H1 (cell line): ENCODE results near the gene ISG15. TPM values are rescaled to one million over a fixed set of nuclear protein-coding genes. Genes with fewer than 3 reads are reported as not detected.

Experiments used
- CTCF ChIA-PET: fragments of 300-600 bp; sonication (Branson Sonifier 250); formaldehyde crosslinking; loops from one replicate; lab custom pipeline; 2021; ENCODE audit not compliant: partially characterized antibody; lab: Charles Lee
- POLR2A ChIA-PET: fragments of 300-600 bp; sonication (Branson Sonifier 250); formaldehyde crosslinking; loops from one replicate; lab custom pipeline; 2021; ENCODE audit warnings: inconsistent platforms; ENCODE audit not compliant: partially characterized antibody; lab: Charles Lee
- DNase-seq, 2 experiments: peaks; one replicate each; pipeline versions ENCODE4 v3.0.0 to v3.0.0-alpha.2; 2010 to 2022; ENCODE audit warnings: low spot score in 2 of 2, low read depth in 1 of 2, mixed read lengths in 1 of 2
- FAIRE-seq: peaks from 2 replicates; lab custom pipeline; 2011; peaks lifted over from hg19 to GRCh38; lab: Jason Lieb, UNC
- H2AFZ ChIP-seq: 2 replicates; pipeline ENCODE4 v1.8.1; 2012; ENCODE audit warnings: low read length, inconsistent platforms
- H2AK5ac ChIP-seq: 2 replicates; pipeline ENCODE4 v1.6.1; 2013; ENCODE audit warnings: low read depth, low read length
- H2BK120ac ChIP-seq: replicated peaks from 2 replicates; pipeline ENCODE3; 2013; ENCODE audit warnings: low read depth, low read length, inconsistent platforms
- H2BK12ac ChIP-seq: 2 replicates; pipeline ENCODE4 v1.6.1; 2013; ENCODE audit warnings: low read depth, low read length
- H2BK15ac ChIP-seq: 2 replicates; pipeline ENCODE4 v1.6.1; 2013; ENCODE audit warnings: low read length
- H2BK20ac ChIP-seq: 2 replicates; pipeline ENCODE4 v1.6.1; 2013; ENCODE audit warnings: low read length
- H2BK5ac ChIP-seq: 2 replicates; pipeline ENCODE4 v1.6.1; 2013; ENCODE audit warnings: low read depth, low read length
- H3K14ac ChIP-seq: 2 replicates; pipeline ENCODE4 v1.6.1; 2013; ENCODE audit warnings: inconsistent platforms; ENCODE audit not compliant: insufficient read length
- H3K18ac ChIP-seq: 2 replicates; pipeline ENCODE4 v1.6.1; 2013; ENCODE audit warnings: low read length; ENCODE audit errors: extremely low read depth
- H3K23ac ChIP-seq: 2 replicates; pipeline ENCODE4 v1.6.1; 2013; ENCODE audit warnings: inconsistent platforms; ENCODE audit not compliant: insufficient read length
- H3K23me2 ChIP-seq: 2 replicates; pipeline ENCODE4 v1.6.1; 2013; ENCODE audit warnings: low read depth, low read length
- H3K27ac ChIP-seq: 2 replicates; pipeline ENCODE4 v1.6.1; 2011; ENCODE audit warnings: low read depth, low read length, inconsistent platforms
- H3K27me3 ChIP-seq, 4 experiments: replicated peaks in 1 of 4; 1 replicate in 1 of 4; 2 replicates in 3 of 4; pipeline versions ENCODE4 v1.6.1 to v1.8.1; 2011 to 2013; ENCODE audit warnings: low read length in 3 of 4, mild to moderate bottlenecking in 3 of 4, inconsistent platforms in 2 of 4, mixed read lengths in 2 of 4, moderate library complexity in 1 of 4; ENCODE audit not compliant: control insufficient read depth in 3 of 4, insufficient read depth in 3 of 4; ENCODE audit errors: extremely low read depth in 1 of 4
- H3K36me3 ChIP-seq, 4 experiments: 2 replicates each; pipeline versions ENCODE4 v1.6.1 to v1.8.1; 2011 to 2013; ENCODE audit warnings: mild to moderate bottlenecking in 4 of 4, low read length in 3 of 4, moderate library complexity in 2 of 4, control low read depth in 1 of 4, inconsistent platforms in 1 of 4; ENCODE audit not compliant: insufficient read depth in 4 of 4, control insufficient read depth in 2 of 4
- H3K4ac ChIP-seq: replicated peaks from 2 replicates; pipeline ENCODE3; 2013; ENCODE audit warnings: low read length, low read depth, mixed read lengths, inconsistent platforms; ENCODE audit not compliant: insufficient read length
- H3K4me1 ChIP-seq, 4 experiments: replicated peaks in 1 of 4; 1 replicate in 1 of 4; 2 replicates in 3 of 4; pipeline versions ENCODE4 v1.6.1 to v1.8.1; 2011 to 2013; ENCODE audit warnings: low read length in 3 of 4, inconsistent platforms in 2 of 4, mixed read lengths in 1 of 4; ENCODE audit not compliant: insufficient read depth in 4 of 4, control insufficient read depth in 3 of 4
- H3K4me2 ChIP-seq, 2 experiments: 2 replicates each; pipeline versions ENCODE4 v1.6.1 to v1.8.1; 2011 to 2013; ENCODE audit warnings: low read depth in 2 of 2, low read length in 2 of 2, control low read depth in 1 of 2, inconsistent platforms in 1 of 2, mild to moderate bottlenecking in 1 of 2; ENCODE audit not compliant: insufficient read depth in 1 of 2
- H3K4me3 ChIP-seq, 4 experiments: fragments of 200-600, 300-600 bp in 1 of 4; sonication (generic), shearing (Covaris generic), sonication (Bioruptor Twin) in 1 of 4; 2 replicates each; pipeline versions ENCODE4 v1.5.1 to v1.8.1; 2011 to 2016; ENCODE audit warnings: low read length in 4 of 4, low read depth in 3 of 4, control low read depth in 2 of 4, inconsistent platforms in 2 of 4, mild to moderate bottlenecking in 2 of 4, mixed read lengths in 1 of 4, moderate library complexity in 1 of 4; ENCODE audit not compliant: insufficient read depth in 2 of 4; ENCODE audit errors: extremely low read depth in 1 of 4
- H3K56ac ChIP-seq: replicated peaks from 2 replicates; pipeline ENCODE3; 2013; ENCODE audit warnings: low read depth, mild to moderate bottlenecking, mixed read lengths, low read length, inconsistent platforms; ENCODE audit not compliant: insufficient read length
- H3K79me1 ChIP-seq: 2 replicates; pipeline ENCODE4 v1.6.1; 2013; ENCODE audit warnings: low read depth, low read length, control low read depth
- H3K79me2 ChIP-seq, 2 experiments: 2 replicates each; pipeline versions ENCODE4 v1.6.1 to v1.8.1; 2012 to 2013; ENCODE audit warnings: low read length in 2 of 2, mild to moderate bottlenecking in 2 of 2, inconsistent platforms in 1 of 2; ENCODE audit not compliant: insufficient read depth in 2 of 2, control insufficient read depth in 1 of 2
- H3K9ac ChIP-seq, 4 experiments: replicated peaks in 1 of 4; 1 replicate in 1 of 4; 2 replicates in 3 of 4; pipeline versions ENCODE4 v1.6.1 to v1.8.1; 2011 to 2013; ENCODE audit warnings: low read depth in 3 of 4, low read length in 3 of 4, control low read depth in 2 of 4, mild to moderate bottlenecking in 2 of 4, moderate library complexity in 2 of 4, inconsistent platforms in 1 of 4; ENCODE audit errors: extremely low read depth in 1 of 4
- H3K9me3 ChIP-seq, 2 experiments: 2 replicates each; pipeline versions ENCODE4 v1.6.1 to v1.8.1; 2012 to 2013; ENCODE audit warnings: mild to moderate bottlenecking in 2 of 2, moderate library complexity in 2 of 2, control low read depth in 1 of 2, inconsistent platforms in 1 of 2, low read depth in 1 of 2, low read length in 1 of 2, mixed read lengths in 1 of 2; ENCODE audit not compliant: insufficient read depth in 2 of 2
- H4K20me1 ChIP-seq, 2 experiments: replicated peaks in 1 of 2; 2 replicates each; pipeline versions ENCODE3 to v1.8.1; 2011 to 2013; ENCODE audit warnings: inconsistent platforms in 2 of 2, low read length in 2 of 2, mild to moderate bottlenecking in 1 of 2; ENCODE audit not compliant: insufficient read depth in 2 of 2, control insufficient read depth in 1 of 2
- H4K5ac ChIP-seq: 2 replicates; pipeline ENCODE4 v1.6.1; 2013; ENCODE audit warnings: low read length, low read depth, mixed read lengths, inconsistent platforms; ENCODE audit not compliant: insufficient read length
- H4K8ac ChIP-seq: 2 replicates; pipeline ENCODE4 v1.8.0; 2013; ENCODE audit warnings: mild to moderate bottlenecking, moderate library complexity, low read length, inconsistent platforms; ENCODE audit not compliant: insufficient read depth; ENCODE audit errors: extremely low read depth
- H4K91ac ChIP-seq: replicated peaks from 2 replicates; pipeline ENCODE3; 2013; ENCODE audit warnings: low read length, mixed read lengths, inconsistent platforms; ENCODE audit not compliant: insufficient read length
- ASH2L ChIP-seq: fragments of 200-600, 300-600 bp; sonication (generic); IDR thresholded peaks from one replicate; pipeline ENCODE4 v1.7.1; 2017; ENCODE audit warnings: low read length
- HDAC6 ChIP-seq: IDR thresholded peaks from one replicate; pipeline ENCODE4 v1.7.1; 2012; ENCODE audit warnings: low read depth, mild to moderate bottlenecking, inconsistent platforms, low read length, moderate library complexity
- MAFK ChIP-seq: IDR thresholded peaks from 2 replicates; pipeline ENCODE4 v1.6.1; 2012; ENCODE audit warnings: low read depth, mild to moderate bottlenecking, improper control_type of control experiment, low read length
- NRF1 ChIP-seq: IDR thresholded peaks from 2 replicates; pipeline ENCODE4 v1.6.1; 2011; ENCODE audit warnings: mild to moderate bottlenecking, low read depth, low read length, improper control_type of control experiment
- SIN3A ChIP-seq, 2 experiments: IDR thresholded peaks in 1 of 2; conservative IDR thresholded peaks in 1 of 2; 2 replicates each; pipeline ENCODE4 v1.6.1; 2011 to 2012; ENCODE audit warnings: low read length in 2 of 2, improper control_type of control experiment in 1 of 2, low read depth in 1 of 2, mild to moderate bottlenecking in 1 of 2
- TBP ChIP-seq: IDR thresholded peaks from 2 replicates; pipeline ENCODE4 v1.6.1; 2011; ENCODE audit warnings: low read depth, low read length, improper control_type of control experiment
- WGBS, 2 experiments: shearing (Covaris generic) in 1 of 2; methylation state at CpG; one replicate each; pipeline versions ENCODE4 v1.1.6 to v1.1.7; 2013 to 2015; ENCODE audit warnings: low lambda C conversion rate in 2 of 2, mixed read lengths in 2 of 2, inconsistent platforms in 1 of 2, low coverage in 1 of 2, missing lambda C conversion rate in 1 of 2; ENCODE audit not compliant: insufficient replicate concordance in 2 of 2, insufficient coverage in 1 of 2, insufficient read length in 1 of 2; ENCODE audit errors: extremely low coverage in 1 of 2, missing lambda C conversion rate in 1 of 2; 5-methylcytosine and 5-hydroxymethylcytosine counted together
- polyA plus RNA-seq, 7 experiments: library from polyadenylated mRNA; depleted of rRNA in 3 of 7; stranded (reverse) in 5 of 7; unstranded in 2 of 7; fragments of >200 nt in 5 of 7; fragments of 200-250 nt in 2 of 7; gene quantifications; 1 replicate in 5 of 7; 2 replicates in 1 of 7; 4 replicates in 1 of 7; pipeline versions ENCODE4 v1.2.1 to v1.2.3, GENCODE V29; 2011 to 2013; ENCODE audit warnings: missing spikeins in 2 of 7, mixed read lengths in 2 of 7
- total RNA-seq: library from RNA; stranded (reverse); fragmentation: NEBNext Ultra II Directional; extraction: Animal tissue kit (Norgen Biotek cat#: 25700); gene quantifications from 2 replicates; pipeline ENCODE4 v1.2.1, GENCODE V29; 2021
- TF ChIP-seq, protein P1 (sequence below): IDR thresholded peaks from 2 replicates; pipeline ENCODE4 v1.6.1; 2012; ENCODE audit warnings: low read length, inconsistent platforms

ISG15 gene
- total and polyA plus RNA-seq, 2 of the 8 experiments (the other 6 are each of a cell fraction or from before 2014, with no cell fraction given), result 29.3 to 121 TPM

GRCh38 chr1:1047963-1048362 is 34.7 kb downstream of the ISG15 start:
- H3K23me2 ChIP-seq, result no peaks in the 10 kb centered on the region
- no peak overlapping the region for H3K56ac ChIP-seq
- no peak overlapping the region; the same call in 1 of the 2 replicates for H4K8ac ChIP-seq
- H2BK12ac ChIP-seq, result no peak overlapping the region
- H3K9me3 ChIP-seq, result no peaks in the 10 kb centered on the region
- H3K27ac ChIP-seq, result no peak overlapping the region
- DNase-seq (no peak), FAIRE-seq (no peak)
- CTCF ChIA-PET, result interaction anchor here (2.4 kb wide), 1 partner anchor 10 kb away, joined by 6 read pairs; no protein-coding TSS in a partner anchor
- H4K5ac ChIP-seq, result no peak overlapping the region
- no peak overlapping the region for H2BK5ac ChIP-seq
- no peak overlapping the region for H3K23ac ChIP-seq
- no peak overlapping the region for H3K4me2 ChIP-seq
- H3K18ac ChIP-seq, result no peak overlapping the region
- H2BK15ac ChIP-seq, result no peak overlapping the region
- H3K4me3 ChIP-seq, result no peak overlapping the region
- no peak for TF ChIP-seq TBP
- no peak for TF ChIP-seq HDAC6
- TF ChIP-seq, protein P1, sequence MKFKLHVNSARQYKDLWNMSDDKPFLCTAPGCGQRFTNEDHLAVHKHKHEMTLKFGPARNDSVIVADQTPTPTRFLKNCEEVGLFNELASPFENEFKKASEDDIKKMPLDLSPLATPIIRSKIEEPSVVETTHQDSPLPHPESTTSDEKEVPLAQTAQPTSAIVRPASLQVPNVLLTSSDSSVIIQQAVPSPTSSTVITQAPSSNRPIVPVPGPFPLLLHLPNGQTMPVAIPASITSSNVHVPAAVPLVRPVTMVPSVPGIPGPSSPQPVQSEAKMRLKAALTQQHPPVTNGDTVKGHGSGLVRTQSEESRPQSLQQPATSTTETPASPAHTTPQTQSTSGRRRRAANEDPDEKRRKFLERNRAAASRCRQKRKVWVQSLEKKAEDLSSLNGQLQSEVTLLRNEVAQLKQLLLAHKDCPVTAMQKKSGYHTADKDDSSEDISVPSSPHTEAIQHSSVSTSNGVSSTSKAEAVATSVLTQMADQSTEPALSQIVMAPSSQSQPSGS, result no peak
- TF ChIP-seq ASH2L, result no peak
- no peak for TF ChIP-seq MAFK
- no peak for TF ChIP-seq NRF1
- no peak for TF ChIP-seq SIN3A (conservative IDR thresholded peaks at IDR 0.05 in 1 of 2, IDR thresholded peaks at IDR 0.05 in 1 of 2; ENCODE audit: low read depth in 1 of 2, low read length in 2 of 2)
- H2AFZ ChIP-seq, result no peak overlapping the region
- H4K91ac ChIP-seq, result no peak overlapping the region
- no peak overlapping the region for H2BK20ac ChIP-seq
- no peak overlapping the region for H3K9ac ChIP-seq
- no peaks in the 10 kb centered on the region for H3K4me1 ChIP-seq
- no peak overlapping the region for H2AK5ac ChIP-seq
- H2BK120ac ChIP-seq, result no peak overlapping the region
- no peak overlapping the region for H3K14ac ChIP-seq
- peaks cover 7 to 21% of the 10 kb centered on the region in 2 experiments for H4K20me1 ChIP-seq
- POLR2A ChIA-PET, result interaction anchor here (1.1 to 1.7 kb wide), 2 partner anchors 11 to 16 kb away, joined by 4 to 5 read pairs; no protein-coding TSS in a partner anchor
- H3K36me3 ChIP-seq, result peaks cover 8 to 83% (median 39%) of the 10 kb centered on the region in 4 experiments
- no peaks in the 10 kb centered on the region for H3K79me2 ChIP-seq
- H3K4ac ChIP-seq, result no peak overlapping the region
- 88% methylated on average over 8 of the region's 25 CpGs; no CpG with 5 or more reads in 1 of the 2 experiments for WGBS, 2 experiments
- H3K79me1 ChIP-seq, result peaks cover 7% of the 10 kb centered on the region
- H3K27me3 ChIP-seq, result no peaks in the 10 kb centered on the region
